HG03097 (cell line): ENCODE measurements around the gene NFIC.
"Not testable (repeated sequence)": the region's sequence is repeated elsewhere in the genome, so short reads cannot be mapped to it uniquely, and the experiment has no call there.

Experiments used
- ATAC-seq: cut with Tn5 transposase; IDR thresholded peaks from one replicate; pipeline ENCODE4 v1.9.1; 2021; ENCODE audit not compliant: unreplicated experiment, low FRiP score

Gene NFIC

DNA sequence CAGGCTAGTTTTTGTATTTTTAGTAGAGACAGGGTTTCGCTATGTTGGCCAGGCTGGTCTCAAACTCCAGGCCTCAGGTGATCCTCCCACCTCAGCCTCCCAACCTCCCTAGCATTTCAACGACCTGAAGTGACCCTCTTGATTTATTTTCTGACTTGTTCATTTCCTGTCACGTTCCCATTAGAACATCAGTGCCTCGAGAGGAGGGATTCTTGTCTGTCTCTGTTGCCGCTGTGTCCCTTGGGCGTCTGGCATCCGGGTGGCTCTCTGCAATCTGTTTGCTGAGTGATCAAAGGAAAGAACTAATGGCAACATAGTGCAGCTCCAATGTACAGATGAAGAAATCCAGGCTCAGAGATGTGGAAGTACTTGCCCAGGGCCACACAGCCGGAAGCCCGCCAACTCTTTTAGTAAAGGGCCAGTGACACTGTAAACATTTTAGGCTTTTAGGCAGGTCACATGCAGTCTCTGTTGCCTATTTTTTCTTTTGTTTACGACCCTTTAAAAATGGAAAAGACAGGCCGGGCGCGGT is 47.5 kb downstream of the NFIC start:
- ATAC-seq = no peak

DNA sequence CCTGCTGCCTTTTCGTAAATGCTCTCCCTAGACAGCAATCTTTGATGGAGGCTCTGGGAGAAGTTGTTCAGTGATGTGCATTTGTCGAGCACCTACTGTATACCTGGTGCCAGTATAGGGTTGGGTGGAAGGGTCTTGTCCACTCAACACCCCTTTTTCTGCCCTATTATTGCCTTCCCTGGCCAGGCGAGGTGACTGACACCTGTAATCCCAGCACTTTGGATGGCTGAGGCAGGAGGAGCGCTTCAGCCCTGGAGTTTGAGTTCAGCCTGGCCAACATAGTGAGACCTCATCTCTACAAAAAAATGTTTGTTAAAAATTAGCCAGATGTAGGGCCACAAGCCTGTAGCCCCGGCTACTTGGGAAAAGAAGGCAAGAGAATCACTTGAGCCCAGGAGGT is 49.3 kb downstream of the NFIC start:
- no peak for ATAC-seq

DNA sequence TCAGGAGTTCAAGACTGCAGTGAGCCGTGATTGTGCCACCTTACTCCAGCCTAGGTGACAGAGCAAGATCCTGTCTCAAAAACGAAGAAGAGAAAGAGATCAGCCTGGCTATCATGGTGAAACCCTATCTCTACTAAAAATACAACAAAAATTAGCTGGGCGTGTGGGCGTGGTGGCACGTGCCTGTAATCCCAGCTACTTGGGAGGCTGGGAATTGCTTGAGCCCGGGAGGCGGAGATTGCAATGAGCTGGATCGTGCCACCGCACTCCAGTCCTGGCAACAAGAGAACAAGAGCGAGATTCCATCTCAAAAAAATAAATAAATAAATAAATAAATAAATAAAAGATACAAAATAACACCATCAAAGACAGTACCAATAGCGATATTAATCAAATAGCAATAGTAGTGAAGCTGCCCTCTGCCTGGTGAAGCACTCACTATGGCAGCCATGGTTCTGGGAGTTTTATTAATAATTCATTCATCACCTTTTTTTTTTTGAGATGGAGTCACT is 53.9 kb downstream of the NFIC start:
- ATAC-seq = no peak

DNA sequence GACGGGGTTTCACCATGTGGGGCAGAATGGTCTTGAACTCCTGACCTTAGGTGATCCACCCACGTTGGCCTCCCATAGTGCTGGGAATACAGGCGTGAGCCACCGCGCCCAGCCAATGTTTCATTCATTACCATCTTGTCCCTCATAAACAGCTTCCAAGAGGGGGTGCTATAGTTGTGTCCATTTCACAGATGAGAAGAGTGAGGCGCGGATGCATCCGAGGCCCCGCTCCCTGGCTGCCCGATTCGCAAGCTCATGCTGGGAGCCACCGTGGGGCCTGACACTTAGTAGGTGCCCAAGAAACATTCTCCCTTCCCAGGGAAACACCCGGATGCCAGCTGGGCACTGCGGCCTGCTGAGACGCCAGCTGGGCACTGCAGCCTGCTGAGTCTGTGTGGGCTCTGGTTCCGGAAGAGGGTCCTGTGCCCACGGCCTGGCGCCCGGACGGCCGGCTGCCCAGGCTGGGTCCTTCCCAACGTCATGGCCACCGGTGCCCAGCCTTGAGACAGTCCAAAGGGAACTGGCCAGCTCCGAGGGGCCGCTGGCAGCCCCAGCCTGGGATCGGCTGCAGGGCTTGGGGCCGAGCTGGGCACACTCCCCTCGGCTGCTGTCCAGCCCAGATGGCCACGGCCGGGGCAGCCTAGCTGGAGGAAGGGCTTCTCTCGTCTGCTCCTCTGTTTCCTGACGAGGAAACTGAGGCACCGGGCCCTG is 54.7 kb downstream of the NFIC start:
- no peak for ATAC-seq

DNA sequence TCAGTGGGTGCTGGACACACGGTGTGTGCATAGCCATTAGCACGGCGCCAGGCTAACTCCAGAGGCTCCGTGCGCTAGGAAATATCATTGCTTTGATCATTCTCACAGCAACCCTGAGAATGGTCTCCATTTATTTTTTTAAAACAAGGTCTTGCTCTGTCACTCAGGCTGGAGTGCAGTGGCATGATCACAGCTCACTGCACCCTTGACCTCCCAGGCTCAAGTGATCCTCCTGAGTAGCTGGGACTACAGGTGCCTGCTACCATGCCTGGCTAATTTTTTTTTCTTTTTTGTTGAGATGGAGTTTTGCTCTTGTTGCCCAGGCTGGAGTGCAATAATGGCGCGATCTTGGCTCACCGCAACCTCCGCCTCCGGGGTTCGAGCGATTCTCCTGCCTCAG is 55.3 kb downstream of the NFIC start:
- not testable (repeated sequence) for ATAC-seq

DNA sequence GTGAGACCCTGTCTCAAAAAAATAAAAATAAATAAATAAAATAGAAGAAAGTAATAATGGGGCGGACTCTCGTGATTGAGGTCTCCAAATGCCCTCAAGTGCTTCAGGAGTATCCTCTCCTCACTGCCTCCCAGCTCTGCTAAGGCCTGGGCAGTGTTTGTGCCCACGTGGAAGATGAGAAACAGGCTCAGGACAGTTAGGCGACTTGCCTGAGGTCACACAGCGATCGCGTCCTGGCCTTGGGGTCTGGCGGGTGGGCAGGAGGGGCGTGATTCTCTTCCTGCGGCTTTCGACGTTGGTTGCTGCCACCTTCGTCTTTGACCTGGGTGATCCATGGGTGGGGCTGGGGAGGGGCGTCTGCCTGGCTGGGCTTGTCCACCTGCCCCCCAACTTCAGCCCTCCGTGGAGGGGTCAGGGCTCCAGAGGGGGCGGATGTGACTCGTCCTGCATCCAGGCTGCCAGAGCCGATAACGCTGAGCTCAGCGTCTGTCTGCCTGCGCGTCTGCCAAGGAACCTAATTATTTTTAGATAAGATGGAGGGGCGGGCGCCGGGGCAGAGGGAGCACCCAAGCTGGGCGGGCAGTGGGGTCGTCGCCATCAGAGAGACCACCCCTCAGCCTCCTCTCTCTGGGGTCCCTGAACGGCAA is 56.9 kb downstream of the NFIC start:
- no peak for ATAC-seq

DNA sequence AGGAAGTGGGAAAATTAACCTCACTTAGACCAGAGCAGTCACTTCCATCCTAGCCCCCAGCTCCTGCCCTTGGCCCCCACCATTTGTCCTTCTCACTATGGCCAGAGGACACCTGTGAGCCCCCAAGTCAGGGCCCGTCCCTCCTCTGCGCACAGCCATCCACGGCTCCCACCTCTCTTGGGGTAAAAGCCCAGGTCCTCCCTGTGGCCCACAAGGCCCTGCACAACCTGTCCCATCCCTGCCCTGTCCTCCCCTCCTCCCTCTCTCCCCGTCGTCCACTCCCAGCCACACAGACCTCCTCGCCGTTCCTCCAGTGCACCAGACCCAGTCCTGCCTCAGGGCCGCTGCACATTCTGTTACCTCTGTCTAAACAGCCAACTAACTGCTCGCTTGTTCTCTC is 60.0 kb downstream of the NFIC start:
- no peak for ATAC-seq

DNA sequence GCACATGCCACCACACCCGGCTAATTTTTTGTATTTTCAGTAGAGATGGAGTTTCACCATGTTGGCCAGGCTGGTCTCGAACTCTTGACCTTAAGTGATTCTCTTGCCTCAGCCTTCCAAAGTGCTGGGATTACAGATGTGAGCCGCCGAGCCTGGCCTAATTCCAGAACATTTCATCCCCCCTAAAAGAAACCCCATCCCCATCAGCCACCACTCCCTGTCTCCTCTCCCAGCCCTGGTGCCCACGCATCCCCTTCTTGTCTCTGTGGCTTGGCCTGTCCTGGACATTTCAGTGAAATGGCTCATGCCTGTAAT is 63.9 kb downstream of the NFIC start:
- not testable (repeated sequence) for ATAC-seq

DNA sequence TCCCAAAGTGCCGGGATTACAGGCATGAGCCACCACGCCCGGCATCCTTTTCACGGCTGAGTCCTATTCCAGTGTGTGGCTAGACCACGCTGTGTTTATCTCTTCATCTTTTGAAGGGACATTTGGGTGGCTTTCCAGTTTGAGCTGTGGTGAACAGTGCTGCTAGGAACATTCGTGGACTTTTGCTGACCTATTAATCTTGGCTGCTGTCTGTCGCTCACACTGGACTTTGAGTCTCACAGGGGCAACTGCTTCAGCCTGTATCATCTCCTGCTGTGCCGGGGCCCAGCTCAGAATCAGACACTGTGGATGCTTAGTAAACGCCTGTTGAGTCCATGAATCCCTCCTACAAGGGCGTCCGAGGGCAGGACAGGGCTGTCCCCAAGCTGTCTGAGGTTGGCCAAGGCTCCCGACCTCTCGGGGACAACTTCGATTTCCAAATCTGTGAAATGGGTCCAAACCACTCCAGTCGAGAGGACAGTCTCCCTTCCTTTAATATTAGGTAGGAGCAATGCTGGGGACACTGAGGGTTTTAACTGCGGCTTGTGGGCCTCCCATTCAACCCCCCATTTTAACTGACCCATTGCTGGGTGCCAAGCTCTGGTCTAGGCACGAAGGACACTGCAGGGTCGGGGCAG is 65.5 kb downstream of the NFIC start:
- no peak for ATAC-seq

DNA sequence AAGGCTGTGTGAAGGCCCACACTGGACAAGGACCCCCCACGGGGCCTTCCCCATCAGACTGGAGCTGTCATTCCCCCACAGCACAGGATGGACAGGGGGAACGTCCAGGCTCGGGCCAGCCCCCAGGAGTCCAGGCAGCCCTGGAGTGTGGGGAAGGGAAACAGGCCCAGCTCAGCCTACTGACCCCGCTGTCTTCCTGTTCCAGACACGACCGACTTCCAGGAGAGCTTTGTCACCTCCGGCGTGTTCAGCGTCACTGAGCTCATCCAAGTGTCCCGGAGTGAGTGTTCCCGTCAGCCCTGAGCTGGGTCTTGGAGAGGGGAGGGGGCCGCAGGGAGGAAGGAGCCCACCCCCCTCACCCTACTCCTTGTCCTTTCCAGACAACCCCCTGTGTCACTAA is 66.9 kb downstream of the NFIC start:
- ATAC-seq = no peak

DNA sequence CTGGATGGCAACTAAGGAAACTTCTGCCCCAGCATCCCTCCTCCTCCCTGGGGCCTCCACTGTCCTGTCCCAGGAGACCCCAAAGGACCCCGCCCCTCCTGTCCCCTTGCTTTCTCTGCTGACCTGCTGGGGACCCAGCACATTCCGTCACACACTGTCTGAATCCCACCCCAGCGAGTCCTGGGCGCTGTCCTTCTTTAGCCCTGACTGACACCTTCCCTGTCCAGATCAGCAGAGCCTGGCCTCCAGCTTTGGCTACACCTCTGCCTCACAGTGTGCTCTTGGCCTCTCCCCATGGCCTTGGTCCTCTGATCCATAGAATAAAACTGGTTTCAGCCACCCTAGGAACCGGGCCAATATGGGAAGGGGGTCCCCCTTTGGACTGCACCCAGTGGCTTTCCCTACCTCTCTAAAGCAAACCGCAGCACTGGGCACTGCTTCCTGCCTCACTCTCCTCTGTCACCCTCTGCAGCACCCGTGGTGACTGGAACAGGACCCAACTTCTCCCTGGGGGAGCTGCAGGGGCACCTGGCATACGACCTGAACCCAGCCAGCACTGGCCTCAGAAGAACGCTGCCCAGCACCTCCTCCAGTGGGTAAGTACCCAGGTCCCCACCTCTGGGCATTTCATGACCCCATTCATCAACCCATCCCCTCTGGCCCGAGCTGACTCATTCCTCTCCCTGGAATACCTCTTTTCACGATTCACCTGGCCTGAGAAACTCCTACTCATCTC is 67.6 kb downstream of the NFIC start:
- no peak for ATAC-seq

DNA sequence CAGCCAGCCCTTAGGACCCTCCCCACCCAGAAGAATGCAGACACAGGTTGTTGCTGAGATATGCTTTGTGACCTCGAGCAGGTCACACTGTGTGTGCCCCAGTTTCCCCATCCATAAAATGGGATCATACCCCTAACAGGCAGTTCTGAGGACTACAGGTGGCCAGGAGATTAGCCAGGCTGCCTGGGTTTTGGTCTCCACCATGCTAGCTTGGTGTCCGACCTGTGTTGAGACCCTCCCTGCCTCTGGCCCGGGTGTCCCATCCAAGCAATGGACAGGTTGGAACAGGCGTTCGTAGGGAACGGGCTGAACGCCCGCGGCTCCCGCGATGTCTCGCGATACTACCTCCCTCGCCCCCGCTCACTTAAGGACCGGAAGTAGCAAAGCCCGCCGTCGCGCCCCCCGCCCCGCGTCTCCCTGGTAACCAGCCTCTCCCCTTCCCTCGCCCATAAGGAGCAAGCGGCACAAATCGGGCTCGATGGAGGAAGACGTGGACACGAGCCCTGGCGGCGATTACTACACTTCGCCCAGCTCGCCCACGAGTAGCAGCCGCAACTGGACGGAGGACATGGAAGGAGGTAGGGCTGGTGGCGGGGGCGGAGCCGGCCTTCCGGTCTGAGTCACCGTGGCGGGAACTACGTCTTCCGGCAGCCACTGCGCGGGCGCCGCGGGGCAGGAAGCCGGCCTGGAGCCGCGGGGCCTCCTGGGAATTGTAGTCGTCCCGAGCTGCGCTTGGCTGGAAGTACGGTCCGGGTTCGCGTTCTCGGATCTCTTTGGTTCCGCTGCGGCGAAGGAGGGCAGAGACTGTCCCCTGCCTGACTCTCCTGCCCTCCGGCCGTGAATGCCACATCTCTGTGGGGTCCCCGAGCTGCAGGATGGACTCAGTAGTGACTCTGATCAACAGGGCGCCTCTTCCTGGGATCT is 68.5 kb downstream of the NFIC start:
- ATAC-seq = peak; percentile 87

DNA sequence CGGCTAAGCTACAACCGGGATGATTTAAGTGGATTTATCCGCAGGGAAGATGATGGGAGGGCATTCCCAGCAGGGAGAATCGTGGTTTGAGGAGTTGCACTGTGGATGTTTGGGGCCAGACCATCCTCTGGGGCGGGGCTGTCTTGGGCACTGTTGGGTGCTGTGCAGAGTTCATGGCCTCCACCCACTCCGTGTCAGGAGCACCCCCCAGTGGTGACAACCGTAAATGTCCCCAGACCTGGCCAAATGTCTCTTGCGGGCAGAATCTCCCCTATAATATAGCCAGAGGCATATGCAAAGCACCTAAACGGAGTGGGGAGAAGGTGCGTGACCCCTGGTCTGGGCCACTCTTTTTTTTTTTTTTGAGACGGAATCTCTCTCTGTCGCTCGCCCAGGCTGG is 73.7 kb downstream of the NFIC start:
- ATAC-seq = no peak

DNA sequence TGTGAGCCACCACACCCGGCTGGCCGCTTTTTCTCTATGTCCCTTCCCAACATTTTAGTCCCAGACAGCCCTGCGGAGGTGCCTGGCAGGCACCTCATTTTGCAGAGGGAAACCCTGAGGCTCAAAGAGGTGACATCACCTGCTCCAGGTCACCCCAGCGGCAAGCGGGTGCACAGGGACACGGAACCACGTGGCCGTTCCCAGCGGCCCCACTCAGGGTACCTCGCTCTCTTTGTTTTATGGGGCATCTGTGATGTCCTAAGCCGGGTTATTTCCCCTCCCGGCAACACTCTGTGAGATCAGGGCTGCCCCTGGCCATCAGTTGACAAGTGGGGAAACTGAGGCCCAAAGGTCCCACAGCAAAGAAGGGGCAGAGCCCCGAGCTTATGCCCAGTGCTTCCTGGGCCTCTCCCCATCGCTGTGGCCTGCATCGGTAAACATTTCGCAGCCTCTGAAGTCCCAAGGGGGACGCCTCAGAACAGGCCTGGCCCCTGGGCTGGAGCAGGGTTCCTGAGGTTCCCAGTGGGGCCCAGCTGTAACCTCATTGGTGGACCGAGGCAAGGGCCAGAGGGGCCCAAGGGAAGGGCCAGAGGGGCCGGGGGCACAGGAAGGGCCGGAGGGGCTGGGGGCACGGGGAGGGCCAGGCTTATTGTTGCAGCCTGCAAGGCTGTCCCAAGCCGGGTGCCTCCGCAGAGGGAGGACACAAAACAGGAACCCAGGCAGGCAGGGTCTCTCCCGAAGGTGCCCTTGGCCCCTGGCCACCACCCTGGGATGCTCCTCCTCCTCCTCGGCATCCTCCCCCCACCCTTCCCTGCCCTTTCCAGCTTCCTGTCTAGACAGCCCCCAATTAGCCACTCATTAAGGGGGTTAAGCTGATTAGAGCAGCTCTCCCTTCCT is 75.0 kb downstream of the NFIC start:
- ATAC-seq = no peak

DNA sequence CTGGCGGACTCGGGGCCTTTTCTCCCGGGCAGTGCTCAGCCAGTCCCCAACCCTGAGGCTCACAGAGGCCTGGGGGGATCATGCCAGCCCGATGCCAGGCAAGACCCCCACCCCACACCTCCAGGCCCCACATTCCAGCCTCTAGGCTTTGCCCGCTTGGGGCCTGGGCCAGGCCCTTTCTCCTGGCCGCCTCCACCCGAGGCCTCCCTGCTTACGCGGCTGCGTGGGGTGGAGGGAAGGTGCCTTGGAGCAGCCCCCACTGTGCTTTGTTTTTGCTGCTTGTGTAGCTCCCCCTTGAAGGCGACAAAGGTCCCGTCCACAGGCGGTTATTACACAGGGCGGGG is 75.6 kb downstream of the NFIC start:
- no peak for ATAC-seq

DNA sequence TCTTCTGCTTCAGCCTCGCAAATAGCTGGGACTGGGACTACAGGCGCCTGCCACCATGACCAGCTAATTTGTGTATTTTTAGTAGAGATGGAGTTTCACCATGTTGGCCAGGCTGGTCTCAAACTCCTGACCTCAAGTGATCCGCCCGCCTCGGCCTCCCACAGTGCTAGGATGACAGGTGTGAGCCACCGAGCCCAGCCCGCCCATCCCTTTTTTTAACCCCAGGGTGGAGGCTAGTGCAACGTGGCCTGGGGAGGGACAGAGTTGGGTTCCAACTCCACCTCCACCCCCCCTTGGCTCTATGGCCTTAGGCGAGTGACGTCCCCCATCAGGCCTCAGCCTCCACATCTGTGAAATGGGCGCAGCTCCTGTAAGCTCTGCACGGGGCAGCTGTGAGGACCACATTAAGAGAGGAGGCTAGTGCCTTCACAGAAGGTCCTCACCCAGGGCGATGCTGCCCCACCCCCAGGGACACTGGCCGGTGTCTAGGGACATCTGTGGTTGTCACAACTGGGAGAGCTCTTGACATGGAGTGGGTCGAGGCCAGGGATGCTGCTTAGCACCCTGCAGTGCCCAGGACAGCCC is 76.2 kb downstream of the NFIC start:
- ATAC-seq = no peak

DNA sequence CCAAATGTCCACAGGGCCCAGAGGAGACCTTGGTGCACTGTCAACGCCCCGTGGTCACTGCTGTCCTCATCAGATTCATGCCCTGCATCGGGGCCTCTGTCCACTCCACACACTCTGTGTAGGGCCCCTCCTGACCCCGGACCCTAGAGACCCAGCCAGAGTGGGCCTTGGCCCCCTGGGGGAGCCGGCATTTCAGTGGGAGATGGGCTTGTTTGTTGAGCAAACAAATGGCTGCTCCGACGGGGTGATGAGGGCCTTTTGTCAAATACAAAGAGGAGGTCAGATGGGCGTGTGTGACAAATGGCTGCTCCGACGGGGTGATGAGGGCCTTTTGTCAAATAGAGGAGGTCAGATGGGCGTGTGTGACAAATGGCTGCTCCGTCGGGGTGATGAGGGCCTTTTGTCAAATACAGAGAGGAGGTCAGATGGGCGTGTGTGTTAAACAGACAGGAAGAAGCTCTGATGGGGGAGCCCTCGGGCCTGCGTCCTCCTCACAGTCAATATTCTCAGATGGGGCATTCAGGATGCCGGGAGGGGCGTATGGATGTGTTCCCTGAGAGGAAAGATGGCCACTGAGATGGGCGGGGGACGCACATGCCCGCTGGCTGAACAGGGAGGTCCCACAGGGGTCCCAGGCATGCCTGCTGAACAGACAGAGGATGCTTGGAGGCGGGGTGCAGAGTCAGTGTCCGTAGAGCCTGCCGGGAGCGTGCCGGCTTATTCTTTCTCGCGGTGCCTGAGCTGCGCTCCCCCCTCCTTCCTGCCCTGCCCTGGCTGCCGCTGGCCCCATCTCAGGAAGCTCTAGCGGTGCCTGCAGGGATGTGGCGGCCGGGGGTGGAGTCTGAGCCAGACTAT is 77.7 kb downstream of the NFIC start:
- ATAC-seq = no peak

DNA sequence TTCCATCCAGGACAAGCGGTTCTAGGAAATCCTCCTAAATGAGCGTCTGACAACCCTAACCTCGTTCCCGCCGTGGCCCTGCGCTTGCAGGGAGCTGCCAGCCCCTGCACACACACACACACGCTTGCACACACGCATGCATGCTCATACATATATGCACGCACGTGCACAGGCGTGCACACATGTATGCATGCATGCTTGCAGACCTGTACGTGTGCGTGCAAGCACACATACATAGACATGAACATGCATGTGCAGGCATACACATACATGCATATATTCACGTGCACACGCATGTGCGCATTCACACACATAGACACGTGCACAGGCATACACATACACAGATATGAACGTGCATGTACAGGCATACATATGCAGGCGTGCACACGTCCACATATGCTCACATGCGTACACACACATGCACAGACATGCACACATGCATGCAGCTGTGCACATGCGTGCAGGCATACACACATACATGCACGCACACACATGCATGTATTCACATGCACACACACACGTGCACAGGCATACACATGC is 78.4 kb downstream of the NFIC start:
- ATAC-seq = no peak
